Vagina (tissue), 2 donors: ENCODE results near the gene CERT1.

Experiments used
- POLR2AphosphoS5 ChIP-seq, 2 donors: sonication (generic); formaldehyde crosslinking; IDR thresholded peaks; one replicate each; pipeline ENCODE4 v1.9.0; 2017; ENCODE audit warnings: antibody characterized with exemption in 2 of 2, mild to moderate bottlenecking in 2 of 2, low read depth in 1 of 2; ENCODE audit not compliant: insufficient read depth in 1 of 2
- TF ChIP-seq, protein P1 (sequence below), 3 experiments: fragments of 450-650 bp in 2 of 3; fragments of 200-600 bp in 1 of 3; sonication (generic) in 1 of 3; IDR thresholded peaks; one replicate each; pipeline ENCODE4 v1.5.1; 2017 to 2019; ENCODE audit warnings: antibody characterized with exemption in 3 of 3, mild to moderate bottlenecking in 2 of 3, moderate library complexity in 2 of 3

DNA sequence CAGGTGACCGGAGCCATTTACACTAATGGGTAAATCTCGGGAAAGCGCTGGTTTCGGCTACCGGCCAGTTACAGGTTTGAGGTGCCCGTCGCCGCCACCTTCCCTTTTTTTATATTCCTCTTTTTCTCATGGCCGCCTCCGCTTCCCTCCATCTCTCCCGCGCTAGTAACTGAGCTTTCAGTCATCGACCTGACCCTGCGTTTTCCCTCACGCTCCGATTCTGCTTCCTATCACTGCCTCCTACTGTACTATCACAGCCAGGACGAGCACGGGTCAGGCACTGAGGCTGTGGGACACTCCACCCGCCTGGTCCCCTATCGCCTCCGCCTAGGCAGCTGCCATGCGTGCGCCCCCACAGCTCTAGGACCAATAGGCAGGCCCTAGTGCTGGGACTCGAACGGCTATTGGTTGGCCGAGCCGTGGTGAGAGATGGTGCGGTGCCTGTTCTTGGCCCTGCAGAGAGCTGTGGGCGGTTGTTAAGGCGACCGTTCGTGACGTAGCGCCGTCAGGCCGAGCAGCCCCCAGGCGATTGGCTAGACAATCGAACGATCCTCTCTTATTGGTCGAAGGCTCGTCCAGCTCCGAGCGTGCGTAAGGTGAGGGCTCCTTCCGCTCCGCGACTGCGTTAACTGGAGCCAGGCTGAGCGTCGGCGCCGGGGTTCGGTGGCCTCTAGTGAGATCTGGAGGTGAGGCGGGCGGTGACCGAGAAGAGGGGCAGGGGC, 174.7 kb downstream of the CERT1 start, which contains the start of gene HMGCR:
- TF ChIP-seq, protein P1, sequence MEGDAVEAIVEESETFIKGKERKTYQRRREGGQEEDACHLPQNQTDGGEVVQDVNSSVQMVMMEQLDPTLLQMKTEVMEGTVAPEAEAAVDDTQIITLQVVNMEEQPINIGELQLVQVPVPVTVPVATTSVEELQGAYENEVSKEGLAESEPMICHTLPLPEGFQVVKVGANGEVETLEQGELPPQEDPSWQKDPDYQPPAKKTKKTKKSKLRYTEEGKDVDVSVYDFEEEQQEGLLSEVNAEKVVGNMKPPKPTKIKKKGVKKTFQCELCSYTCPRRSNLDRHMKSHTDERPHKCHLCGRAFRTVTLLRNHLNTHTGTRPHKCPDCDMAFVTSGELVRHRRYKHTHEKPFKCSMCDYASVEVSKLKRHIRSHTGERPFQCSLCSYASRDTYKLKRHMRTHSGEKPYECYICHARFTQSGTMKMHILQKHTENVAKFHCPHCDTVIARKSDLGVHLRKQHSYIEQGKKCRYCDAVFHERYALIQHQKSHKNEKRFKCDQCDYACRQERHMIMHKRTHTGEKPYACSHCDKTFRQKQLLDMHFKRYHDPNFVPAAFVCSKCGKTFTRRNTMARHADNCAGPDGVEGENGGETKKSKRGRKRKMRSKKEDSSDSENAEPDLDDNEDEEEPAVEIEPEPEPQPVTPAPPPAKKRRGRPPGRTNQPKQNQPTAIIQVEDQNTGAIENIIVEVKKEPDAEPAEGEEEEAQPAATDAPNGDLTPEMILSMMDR (IDR thresholded peaks at IDR 0.05): no peak
- TF ChIP-seq POLR2AphosphoS5 (IDR thresholded peaks at IDR 0.05; ENCODE audit: insufficient read depth in 1 of 2, low read depth in 1 of 2): peak; percentile 87 to 89
